Eye (tissue), 1 donor: ENCODE results near the gene CCR6.

ENCODE experiments used
- DNase-seq: peaks from one replicate; pipeline ENCODE4 v3.0.0-alpha.2; 2015

The CCR6 gene

DNA sequence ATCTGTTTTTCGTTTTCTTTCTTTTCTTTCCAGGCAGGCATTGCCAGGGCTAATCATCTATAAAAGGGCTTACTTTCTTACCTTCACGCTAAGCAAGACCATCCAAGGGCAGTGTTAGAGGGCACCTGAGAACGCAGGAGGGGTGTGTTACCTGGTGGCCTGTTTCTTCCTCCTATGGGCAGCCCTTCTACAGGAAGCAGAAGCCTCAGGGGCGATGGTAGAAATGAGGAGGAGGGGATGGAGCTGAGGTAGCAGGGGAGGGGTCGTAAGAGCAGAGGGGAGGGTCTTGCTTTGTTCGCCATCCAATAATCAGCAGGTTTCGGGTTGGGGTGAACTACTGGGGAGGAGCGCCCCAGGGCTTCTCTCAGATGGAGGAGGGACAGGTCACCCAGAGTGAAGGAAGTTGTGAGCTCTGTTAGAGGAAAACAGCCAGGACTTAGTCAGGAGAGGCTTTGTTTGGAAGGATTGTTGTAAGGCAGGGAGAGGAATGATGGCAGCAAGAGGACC lies 1.5 kb upstream of the CCR6 start:
- no peak for DNase-seq

DNA sequence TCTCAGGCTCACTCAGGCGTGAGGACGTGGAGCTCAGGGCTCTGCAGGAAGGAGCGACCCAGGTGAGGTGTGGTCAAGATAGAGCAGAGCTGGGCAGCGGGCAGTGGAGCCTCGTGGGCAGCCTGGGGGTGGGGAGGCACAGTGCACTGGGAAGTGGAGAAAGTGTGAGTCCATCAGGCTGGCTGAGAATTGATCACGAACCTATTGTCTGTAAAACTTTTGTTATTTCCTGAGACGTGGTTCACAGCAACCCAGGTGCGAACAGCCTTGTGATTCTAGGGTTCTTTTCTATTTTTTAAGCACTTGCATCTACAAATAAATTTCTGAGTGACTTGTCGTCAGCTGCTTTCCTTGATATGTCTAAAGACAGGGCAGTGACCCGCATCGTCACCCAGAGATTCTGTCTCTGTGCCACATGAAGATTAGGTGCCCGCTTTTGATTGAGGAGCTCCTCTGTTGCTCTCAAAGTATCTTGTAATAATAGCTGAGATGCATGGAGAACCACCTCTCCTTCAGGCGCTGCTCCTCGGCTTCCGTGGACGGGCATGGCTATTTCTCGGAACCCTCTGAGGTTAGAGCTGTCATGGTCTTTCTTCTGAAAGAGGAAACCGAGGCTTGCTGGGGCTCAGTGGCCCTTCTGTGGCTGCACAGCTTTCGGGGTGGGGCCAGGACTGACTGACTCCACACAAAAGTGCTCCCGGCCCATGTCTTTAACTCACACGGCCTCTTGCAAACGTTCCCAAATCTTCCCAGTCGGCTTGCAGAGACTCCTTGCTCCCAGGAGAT lies 662 bp upstream of the CCR6 start:
- DNase-seq: no peak

DNA sequence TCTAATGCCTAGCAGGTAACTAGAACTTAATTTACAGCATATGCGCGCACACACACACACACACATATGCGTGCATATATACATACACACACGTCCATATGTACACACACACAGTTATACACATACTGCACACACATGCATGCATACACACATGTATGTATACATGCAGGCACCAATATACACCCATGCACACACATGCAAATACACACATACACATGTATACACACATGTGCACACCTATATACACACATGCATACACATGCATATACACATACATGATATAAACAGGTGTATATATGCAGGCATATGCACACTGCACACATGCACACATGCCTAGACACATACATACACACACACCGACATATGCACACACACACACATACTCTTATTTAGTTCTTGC lies 1.9 kb downstream of the CCR6 start:
- no peak for DNase-seq

DNA sequence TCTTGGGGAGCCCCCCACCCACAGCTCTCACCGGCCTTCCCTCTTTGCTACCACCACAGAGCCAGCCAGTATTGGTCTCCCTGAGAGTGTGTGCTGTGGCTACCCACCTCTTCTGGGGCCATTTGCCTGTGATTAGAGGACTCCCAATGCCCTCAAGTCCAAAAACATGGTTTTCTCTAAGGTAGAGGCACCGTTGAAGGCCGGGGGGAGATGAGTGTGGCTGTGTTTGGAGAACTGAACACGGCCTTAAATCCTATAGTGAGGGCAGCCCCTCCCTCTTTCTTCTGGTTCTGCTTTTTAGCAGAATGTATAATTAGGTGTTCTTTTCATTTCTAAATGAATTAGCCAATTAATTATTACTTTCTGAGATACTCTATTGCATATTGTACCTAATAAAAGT lies 2.5 kb downstream of the CCR6 start:
- DNase-seq: no peak

DNA sequence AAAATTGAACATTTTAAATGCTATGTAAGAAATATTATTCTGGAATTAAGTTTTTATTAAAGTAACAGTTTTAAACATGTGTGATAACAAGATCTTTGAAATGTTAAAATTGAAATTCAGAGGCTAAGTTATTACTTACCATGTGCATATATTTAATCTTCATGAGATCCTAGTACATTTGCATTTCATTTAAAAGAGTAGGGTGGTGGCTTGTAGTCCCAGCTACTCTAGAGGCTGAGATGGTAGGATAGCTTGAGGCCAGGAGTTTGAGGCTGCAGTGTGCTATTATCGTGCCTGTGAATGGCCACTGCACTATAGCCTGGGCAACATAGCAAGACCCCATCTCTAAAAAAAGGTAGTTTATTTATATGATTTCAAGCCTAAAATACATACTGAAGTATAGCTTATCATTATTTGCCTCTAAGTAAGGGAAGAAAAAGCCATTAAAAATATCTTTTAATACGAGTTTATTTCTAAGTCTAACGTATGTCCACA lies 3.0 kb downstream of the CCR6 start:
- DNase-seq: no peak

DNA sequence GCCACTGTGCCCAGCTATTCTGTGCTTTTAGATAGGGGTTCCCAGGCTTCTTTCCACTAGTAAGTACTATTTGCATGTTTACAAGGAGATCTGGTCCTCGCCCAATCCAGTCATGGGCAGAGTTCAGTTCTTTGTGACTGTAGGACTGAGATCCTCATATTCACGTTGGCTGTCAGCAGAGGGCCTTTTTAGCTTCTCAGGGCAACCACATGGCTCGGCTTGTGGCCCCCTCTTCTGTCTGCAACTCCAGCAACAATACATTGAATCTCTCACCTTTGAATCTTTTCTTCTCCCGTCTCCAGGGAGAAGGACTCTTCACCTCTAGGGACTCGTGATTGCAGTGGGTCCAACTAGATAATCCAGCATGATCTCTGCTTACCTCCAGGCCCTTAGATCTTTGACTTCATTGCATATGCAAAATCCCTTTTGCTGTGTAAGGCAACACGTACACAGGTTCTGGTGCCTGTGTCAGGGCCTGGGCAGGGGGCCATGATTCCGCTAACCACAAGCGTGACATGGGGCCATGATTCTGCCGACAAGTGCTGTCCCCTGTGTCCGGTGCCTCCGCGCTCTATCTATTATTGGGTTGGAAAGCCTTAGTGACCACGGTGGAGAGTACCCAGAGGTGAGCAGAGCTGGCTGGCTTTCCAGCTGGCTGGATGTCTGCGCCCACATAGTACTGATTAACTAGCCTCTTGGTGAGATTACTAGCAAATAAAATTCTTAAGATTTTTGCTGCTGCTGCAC lies 5.1 kb downstream of the CCR6 start:
- DNase-seq: no peak

DNA sequence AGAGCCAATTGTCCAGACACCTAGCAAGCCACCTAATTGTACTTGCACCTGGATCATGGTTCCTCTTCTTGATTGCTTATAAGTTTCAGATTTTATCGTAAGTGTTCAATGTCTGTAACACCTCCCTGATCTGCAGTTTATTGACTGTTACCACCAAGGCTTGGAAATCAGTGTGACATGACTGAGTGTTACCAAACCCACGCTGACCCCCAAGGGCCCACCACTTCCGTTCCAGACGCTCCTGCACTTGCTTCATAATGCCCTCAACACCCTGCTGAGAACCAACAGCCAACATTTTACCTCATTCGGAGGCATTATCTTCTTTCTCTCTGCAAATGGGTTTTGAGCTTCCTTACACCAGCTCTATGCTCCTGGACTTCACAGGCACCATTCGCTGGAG lies 6.3 kb downstream of the CCR6 start:
- no peak for DNase-seq

DNA sequence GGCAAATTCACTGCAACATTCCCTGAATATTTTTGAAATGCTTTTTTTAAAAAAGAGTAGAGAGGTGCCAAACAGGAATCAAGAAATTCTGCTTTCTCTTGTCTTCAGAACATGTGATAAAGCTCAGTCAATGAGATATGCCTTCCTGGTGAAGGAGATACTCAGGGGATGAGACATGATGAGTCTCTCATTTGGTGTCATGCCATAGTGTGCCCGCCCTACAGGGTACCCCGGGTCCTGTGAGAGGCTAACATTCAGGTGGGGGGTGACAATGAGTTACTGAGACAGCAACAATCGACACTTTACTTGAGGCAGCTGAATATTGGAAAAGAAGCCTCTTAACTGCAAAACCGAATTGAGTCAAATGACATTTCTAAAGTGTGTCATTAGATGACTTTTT lies 6.7 kb downstream of the CCR6 start:
- DNase-seq: no peak

DNA sequence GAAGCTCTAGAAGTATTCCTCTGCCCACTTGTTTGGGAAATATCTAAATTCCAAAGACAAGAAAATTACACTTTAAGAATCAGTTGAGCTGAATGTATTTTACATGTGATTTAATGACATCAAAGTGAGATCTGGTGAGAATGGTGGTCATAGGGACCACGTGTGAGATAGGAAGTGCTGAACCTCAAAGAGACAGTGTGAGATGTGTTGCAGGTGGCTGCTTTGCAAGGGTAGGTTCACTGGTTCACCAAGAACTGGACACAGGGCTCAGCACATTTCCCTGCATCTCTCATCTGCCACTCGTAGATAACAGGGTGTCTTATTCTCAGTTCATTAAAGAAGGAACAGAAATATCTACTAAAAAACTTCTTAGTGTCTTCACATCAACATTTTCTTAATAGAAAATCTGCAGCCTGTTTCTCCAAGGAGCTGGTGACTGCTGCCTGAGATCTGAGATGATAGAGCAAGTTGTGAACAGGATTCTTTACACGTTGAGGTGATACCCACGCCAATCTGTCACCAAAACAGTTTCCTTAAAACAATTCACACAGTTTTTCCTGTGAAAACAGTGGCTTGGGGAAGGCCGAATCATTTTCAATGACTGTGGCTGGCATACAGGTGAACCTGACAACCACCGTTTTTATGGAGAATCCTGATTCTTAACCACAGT lies 7.2 kb downstream of the CCR6 start:
- DNase-seq: no peak

DNA sequence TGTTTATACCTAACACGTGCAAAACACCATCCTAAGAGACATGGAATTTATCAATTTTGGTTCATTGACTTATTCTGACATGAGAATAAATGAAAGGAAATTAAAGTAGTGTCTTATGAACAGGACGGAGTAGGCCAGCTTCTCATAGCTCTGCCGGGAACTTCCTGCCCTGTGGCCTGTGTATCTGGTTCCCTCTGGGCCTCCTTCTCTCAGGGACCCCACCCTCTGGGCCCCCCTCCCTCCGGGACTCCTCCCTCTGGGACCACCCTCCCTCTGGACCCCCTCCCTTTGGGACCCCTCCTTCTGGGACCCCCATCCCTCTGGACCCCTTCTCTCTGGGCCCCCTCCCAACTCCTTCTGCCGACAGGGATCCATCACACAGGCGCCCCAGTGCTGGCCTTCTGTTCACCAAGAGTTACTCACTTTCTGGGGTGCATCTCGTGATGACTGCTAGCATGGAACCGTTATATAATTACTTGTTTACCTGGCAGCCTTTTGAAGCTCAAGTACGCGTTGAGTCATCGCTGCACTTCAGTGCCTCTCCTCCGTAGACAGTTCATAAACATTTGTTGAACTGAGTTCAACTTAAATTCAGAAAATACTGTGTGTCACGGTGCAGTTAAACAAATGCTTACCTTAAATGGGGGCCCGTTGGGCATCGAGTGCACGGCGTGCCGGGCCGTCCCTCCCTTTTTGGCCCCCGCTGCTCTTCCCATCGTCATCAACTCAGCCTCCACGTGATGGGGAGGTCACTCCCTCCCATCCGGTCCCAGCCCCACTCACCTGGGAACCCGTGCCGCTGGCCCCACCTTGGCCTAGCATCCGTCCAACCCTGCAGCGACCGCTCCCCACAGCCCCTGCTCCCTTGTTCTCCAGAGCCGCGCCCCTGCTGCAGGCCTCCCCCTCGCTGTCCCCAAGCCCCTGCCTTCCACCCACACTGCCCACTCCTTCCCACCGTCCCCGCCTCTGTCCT lies 8.1 kb downstream of the CCR6 start:
- no peak for DNase-seq

DNA sequence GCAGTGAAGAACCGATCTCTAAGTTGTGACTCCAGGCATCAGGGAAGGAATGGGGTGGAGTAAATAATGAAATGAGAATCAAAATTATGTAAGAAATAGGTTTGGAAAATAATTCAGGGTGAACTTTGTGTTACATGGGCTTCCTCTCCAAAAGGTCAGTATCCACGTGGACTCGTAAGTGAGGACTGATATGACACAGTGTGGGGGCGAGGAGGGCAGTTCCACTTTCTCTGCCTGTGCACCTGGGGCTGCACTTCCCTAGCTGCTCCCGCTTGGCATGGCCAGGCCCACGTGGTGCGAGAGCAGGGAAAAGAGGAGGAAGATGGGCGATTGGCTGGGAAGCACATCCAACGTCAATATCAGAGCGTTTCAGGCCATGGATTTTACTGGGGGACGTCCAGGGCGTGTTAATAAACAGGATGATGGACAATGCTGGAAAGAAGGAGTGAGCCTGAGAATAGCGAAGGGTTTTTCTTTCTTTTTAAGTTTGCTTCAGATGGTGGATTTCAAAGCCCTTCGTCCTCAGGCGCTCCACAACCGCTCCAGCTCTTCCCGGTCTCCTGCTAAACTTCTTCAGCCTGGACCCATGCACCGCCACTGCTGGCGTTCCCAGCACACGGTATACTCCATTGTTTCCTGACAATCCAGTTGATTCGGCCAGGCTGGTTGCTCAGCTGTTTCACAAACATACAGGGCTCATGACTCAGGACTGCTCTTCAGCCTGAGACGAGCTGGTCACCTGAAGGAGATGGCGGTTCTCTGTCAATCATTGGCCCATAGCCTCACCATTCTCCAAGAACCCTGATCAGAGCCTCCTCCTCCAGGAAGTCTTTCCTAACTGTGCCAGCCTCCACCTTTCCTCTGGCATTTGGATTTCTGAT lies 11.8 kb downstream of the CCR6 start:
- DNase-seq: no peak

DNA sequence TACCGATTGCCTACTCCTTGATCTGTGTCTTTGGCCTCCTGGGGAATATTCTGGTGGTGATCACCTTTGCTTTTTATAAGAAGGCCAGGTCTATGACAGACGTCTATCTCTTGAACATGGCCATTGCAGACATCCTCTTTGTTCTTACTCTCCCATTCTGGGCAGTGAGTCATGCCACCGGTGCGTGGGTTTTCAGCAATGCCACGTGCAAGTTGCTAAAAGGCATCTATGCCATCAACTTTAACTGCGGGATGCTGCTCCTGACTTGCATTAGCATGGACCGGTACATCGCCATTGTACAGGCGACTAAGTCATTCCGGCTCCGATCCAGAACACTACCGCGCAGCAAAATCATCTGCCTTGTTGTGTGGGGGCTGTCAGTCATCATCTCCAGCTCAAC lies 13.5 kb downstream of the CCR6 start:
- DNase-seq: no peak

DNA sequence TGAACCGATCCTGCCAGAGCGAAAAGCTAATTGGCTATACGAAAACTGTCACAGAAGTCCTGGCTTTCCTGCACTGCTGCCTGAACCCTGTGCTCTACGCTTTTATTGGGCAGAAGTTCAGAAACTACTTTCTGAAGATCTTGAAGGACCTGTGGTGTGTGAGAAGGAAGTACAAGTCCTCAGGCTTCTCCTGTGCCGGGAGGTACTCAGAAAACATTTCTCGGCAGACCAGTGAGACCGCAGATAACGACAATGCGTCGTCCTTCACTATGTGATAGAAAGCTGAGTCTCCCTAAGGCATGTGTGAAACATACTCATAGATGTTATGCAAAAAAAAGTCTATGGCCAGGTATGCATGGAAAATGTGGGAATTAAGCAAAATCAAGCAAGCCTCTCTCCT lies 14.2 kb downstream of the CCR6 start:
- no peak for DNase-seq

DNA sequence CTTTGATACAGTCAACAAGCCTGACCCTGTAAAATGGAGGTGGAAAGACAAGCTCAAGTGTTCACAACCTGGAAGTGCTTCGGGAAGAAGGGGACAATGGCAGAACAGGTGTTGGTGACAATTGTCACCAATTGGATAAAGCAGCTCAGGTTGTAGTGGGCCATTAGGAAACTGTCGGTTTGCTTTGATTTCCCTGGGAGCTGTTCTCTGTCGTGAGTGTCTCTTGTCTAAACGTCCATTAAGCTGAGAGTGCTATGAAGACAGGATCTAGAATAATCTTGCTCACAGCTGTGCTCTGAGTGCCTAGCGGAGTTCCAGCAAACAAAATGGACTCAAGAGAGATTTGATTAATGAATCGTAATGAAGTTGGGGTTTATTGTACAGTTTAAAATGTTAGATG lies 15.0 kb downstream of the CCR6 start:
- peak; percentile 36 for DNase-seq

DNA sequence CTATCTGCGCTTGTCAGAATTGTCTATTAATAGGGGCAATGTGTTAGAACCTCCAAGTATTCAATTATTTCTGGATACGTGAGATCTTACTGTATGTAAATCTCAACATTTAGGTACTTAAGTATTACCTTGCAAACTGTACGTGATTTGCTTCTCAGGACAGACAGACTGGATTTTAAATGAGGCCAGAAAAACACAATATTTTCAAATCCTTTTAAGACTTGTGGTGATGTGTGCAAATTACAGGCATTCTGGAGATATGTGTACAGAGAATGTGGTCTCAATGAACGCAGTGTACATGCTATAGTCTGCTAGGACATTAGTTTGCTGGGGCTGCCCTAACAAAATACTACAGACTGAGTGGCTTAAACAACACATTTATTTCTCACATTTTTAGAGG lies 16.9 kb downstream of the CCR6 start:
- peak; percentile 14 for DNase-seq

DNA sequence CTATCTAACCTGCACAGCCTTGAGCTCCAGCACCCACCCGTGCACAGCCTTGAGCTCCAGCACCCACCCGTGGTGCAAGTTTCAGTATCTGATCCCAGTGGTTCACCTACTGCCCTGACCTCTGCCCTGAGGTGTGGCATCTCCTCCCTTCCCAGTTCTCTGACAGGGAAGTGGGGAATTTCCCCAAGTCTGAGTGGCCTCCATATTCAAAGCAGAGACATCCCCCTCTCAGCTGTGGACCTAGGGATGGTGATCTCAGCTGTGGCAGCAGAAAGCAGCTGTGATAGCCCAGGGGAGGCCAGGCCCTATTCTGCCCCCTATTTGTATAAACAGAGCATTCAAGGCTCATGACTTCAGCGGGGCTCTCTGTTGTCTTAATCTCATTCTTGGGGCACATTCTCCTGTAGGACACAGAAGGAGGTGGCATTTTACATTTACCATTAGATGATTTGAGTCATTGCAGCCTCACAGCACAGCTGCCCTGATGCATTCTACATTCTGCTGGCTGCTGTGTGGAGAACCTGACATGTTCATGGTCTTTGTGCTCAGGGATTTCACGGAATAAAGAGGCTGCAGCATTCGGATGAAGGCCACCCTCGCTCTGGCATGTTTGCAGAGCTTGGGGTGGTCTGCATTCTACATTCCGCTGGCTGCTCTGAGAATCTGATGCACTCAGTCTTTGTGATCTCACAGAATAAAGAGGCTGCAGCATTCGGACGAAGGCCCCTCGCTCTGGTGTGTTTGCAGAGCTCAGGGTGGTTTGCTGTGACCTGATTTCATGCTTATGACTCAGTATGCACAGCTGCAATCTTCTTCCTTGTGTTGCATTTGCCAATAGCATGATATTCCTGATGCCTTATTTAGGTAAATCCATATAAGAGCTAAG lies 17.9 kb downstream of the CCR6 start:
- peak; percentile 42 for DNase-seq

DNA sequence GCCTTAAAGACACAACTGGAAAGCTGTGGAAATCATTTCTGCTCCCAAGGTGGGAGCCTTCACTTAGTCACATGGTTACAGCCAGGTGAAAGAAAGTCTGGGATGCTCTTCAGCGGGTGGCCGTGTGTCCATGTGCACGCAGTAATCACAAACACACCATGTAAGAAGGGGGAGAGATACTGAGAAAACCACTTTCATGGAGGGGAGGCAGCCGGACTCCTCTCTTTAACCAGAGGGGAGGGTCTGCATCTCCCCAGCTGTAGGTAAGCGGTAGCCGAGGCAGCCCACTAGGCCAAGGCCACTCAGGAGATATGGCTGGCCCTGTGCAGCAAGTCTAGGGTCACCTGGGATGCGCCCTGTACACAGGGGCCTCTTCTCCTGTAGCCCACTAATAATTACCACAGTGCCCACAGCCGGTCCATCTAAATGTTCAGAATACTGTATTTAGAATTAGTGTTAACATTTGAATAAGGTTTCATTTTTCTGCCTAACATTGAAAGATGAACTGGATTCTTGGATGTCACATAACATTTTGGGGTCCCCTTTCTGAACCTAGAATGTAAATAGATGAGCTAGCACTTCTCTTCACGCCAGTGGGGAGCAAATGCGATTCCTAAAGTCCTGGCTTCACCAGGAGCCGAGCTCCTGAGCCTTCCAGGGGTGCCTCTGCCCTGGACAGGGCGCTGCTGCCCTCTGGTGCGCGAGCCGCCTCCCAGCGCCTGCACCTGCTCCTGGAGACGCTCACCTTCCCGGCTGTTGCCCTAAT lies 19.0 kb downstream of the CCR6 start:
- peak; percentile 67 for DNase-seq

DNA sequence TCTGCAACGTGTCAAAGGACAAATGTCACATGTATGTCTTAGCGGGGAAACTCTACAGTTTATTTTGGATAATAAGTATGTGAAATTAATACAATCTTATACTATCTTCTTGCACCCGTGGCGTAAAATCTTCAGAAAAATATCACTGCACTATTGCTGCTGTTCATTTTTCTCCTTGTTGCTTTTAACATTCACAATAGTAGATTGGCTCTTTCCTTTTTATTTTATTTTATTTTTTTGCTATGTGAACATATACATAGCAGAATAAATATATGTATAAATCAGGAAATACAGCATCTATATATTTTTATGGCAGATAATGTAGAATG lies 19.5 kb downstream of the CCR6 start:
- no peak for DNase-seq

DNA sequence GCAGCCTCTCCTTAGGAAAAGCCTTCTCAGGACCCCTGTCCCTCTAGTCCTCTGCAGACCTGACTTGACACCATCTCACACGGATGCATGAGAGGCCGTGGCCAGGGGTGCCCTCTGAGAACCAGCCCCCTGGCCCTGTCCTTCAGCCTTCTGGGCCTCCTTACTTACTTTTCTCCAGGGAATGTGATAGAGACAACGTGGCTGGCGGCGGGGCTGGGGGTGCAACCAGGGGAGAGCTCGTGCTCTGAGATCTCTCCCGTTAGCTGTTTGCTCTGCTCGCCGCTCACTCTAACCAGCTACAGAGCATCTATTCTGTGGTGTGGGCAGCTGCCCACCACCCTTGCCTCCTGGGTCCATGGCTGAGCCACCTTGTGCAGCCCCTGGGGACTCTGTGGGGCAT lies 20.1 kb downstream of the CCR6 start:
- DNase-seq: no peak

DNA sequence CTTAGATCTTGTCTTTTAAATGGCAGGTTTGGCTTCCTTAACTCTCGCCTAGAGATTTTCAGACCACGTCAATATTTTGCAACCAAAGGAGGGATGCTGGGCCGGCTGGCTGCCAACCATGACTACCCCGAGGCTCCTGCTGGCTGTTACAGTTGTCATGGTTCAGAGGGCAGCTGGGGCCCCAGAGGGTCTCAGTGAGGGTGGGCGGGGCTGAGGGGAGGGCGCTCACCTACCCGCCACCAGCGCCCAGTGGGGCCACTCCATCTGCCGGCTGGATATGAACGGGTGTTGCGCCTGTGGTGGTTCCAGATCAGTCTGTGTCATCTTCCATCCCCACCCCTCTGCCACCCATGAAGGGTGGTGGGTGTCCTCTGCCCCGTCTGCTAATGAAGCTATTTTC lies 22.6 kb downstream of the CCR6 start:
- DNase-seq: no peak
